ENCODE results near the gene TSPAN9. TPM values are rescaled to one million over a fixed set of nuclear protein-coding genes. Genes with fewer than 3 reads are reported as not detected.

The TSPAN9 gene
- total RNA-seq, 3 donors from 2014 or later: 4.7 to 28.4 (median 8.5) TPM

DNA sequence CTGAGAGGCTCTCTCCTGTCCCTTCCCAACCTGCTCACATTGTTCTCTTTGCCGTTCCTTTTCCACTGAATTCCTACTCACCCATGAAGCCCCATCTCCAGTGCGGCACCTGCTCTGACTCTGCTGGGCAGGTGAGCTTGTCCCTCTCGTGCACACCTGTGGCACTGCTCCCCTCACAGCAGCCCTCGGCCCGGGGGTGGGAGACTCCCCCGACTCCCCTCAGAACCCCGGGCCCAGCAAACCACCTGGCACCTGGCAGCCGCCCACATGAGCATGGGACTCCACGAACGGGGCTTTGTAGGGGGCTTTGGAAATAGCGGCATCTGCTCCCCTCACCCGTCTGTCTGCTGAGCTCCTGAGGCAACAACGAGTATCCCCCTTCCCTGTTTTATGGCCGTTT is 251.4 kb downstream of the TSPAN9 start:
- TF ChIP-seq, protein P1, sequence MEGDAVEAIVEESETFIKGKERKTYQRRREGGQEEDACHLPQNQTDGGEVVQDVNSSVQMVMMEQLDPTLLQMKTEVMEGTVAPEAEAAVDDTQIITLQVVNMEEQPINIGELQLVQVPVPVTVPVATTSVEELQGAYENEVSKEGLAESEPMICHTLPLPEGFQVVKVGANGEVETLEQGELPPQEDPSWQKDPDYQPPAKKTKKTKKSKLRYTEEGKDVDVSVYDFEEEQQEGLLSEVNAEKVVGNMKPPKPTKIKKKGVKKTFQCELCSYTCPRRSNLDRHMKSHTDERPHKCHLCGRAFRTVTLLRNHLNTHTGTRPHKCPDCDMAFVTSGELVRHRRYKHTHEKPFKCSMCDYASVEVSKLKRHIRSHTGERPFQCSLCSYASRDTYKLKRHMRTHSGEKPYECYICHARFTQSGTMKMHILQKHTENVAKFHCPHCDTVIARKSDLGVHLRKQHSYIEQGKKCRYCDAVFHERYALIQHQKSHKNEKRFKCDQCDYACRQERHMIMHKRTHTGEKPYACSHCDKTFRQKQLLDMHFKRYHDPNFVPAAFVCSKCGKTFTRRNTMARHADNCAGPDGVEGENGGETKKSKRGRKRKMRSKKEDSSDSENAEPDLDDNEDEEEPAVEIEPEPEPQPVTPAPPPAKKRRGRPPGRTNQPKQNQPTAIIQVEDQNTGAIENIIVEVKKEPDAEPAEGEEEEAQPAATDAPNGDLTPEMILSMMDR (IDR thresholded peaks at IDR 0.05): no peak
- Histone ChIP-seq H3K4me3 (no peak overlapping the region), H3K4me1 (ENCODE audit: low read depth) (no peaks in the 10 kb centered on the region), H3K9me3 (no peaks in the 10 kb centered on the region), H3K36me3 (ENCODE audit: low read depth) (no peaks in the 10 kb centered on the region)
- DNase-seq (no peak), ATAC-seq (no peak)
- intact Hi-C loops (cut with DNase I, micrococcal nuclease): no loop called here

DNA sequence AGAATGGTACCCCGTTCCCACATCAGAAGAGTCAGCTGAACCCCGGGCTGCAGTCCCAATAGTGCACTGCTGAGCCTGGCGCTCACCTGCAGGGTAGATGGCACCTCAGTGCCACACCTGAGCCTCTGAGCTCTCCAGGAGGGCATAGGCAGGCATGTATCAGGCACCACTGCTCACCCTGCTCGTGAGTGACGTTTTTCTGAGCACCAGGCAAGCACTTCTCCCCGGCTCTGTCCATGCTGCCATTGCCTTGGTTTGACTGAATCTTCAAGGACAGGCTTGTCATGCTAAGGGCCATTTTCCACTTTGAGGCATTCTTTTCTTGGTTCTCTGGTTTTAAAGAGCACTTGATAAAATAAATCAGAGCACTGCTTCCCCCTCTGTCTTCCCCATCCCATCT is 252.2 kb downstream of the TSPAN9 start:
- Histone ChIP-seq H3K36me3 (ENCODE audit: low read depth) (no peaks in the 10 kb centered on the region), H3K9me3 (no peaks in the 10 kb centered on the region), H3K4me3 (no peak overlapping the region), H3K4me1 (ENCODE audit: low read depth) (no peaks in the 10 kb centered on the region)
- DNase-seq (no peak), ATAC-seq (no peak)
- intact Hi-C loops (cut with DNase I, micrococcal nuclease): no loop called here
- TF ChIP-seq, protein P1 (IDR thresholded peaks at IDR 0.05): no peak

DNA sequence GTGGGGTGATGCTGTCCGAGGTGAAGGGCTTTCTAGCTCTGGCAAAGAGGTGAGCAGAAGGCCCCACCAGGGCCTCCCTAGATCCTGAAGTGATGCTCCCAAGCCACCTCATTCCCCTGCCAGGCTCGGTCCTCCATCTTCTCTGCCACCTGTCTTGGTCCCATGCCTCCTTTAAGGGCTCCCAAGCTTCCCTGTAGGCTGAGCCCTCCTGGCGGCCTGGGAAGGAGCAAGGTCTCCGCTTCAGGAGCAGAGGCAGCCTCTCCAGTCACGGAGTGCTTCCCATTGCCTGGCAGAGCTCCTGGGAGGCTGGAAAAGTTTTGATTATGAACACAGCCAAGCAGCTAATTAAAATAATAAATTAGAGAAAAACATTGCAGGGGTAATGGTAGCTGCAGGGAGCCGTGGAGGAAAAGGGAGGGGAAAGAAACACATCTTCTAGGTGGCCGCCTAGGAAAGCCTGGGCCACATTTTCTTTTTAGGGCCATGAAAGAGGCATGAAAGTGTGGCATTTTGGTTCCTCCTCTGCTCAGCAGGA is 253.9 kb downstream of the TSPAN9 start:
- Histone ChIP-seq H3K36me3 (ENCODE audit: low read depth) (no peaks in the 10 kb centered on the region), H3K4me1 (ENCODE audit: low read depth) (no peaks in the 10 kb centered on the region), H3K4me3 (no peak overlapping the region), H3K9me3 (no peaks in the 10 kb centered on the region)
- DNase-seq (no peak), ATAC-seq (no peak)
- TF ChIP-seq, protein P1 (IDR thresholded peaks at IDR 0.05): no peak
- intact Hi-C loops (cut with DNase I, micrococcal nuclease): no loop called here

DNA sequence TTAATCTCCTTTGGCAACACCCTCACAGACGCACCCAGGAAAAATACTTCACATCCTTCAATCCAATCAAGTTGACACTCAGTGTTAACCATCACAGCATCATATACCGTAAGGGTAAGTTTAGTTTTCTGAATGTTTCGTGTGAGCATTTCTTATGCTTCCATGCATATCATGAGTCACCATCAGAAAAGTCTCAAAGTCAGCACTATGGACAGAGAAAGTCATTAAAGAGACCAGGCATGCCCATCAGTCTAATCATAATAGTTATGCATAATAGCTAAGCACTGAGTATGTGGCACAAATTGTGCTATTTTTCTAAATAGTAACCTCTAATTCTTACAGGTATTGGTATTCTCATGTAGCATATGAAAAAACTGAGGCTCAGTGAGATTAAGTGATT is 255.0 kb downstream of the TSPAN9 start:
- no peaks in the 10 kb centered on the region for H3K36me3 ChIP-seq (ENCODE audit: low read depth)
- intact Hi-C loops (cut with DNase I, micrococcal nuclease): no loop called here
- TF ChIP-seq, protein P1 (IDR thresholded peaks at IDR 0.05): no peak
- H3K4me1 ChIP-seq (ENCODE audit: low read depth): no peaks in the 10 kb centered on the region
- DNase-seq (no peak), ATAC-seq (no peak)
- H3K4me3 ChIP-seq: no peak overlapping the region
- no peaks in the 10 kb centered on the region for H3K9me3 ChIP-seq

DNA sequence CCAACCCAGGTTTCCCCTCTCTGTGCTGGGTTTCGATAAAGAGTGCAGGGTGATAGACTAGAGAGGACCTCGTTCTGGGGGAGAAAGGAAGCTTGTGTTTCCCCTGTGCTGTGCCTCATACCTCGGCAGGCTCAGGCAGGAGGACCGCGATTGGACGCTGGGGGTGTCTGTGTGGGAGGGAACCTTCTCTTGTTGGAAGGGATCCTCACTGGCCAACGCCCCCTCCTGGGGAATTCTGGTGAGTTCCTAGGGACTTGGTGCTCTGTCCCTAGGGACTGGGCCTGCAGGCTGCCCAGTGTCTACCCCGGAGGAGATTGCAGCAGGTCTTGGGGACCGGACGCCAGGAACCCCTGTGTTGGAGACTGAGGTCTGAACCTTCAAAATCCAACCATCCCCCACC is 256.4 kb downstream of the TSPAN9 start:
- no peaks in the 10 kb centered on the region for H3K36me3 ChIP-seq (ENCODE audit: low read depth)
- TF ChIP-seq, protein P1 (IDR thresholded peaks at IDR 0.05): no peak
- no peak for ATAC-seq
- DNase-seq: no peak
- H3K9me3 ChIP-seq: no peaks in the 10 kb centered on the region
- H3K4me1 ChIP-seq (ENCODE audit: low read depth): no peaks in the 10 kb centered on the region
- no peak overlapping the region for H3K4me3 ChIP-seq
- intact Hi-C loops (cut with DNase I, micrococcal nuclease): no loop called here

DNA sequence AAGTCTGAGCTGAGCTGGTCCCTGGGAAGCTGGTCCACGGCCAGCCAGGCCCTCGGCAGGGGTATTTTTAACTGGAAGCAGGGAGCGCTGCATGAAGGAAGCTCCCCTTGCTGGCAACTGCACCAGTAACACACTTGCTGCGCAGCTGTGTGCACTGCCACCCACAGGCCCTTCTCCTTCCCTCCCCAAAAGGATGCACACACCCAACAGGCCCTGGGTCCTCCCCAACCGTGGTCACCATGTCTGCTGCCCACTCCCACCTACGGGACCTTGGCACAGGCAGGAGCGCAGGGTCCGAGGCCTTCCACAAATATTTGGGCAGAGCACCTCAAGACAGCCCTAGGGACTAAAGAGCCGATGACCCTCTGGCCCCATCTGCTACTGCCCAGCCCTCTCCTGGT is 256.8 kb downstream of the TSPAN9 start:
- TF ChIP-seq, protein P1 (IDR thresholded peaks at IDR 0.05): no peak
- Histone ChIP-seq H3K4me3 (no peak overlapping the region), H3K4me1 (ENCODE audit: low read depth) (no peaks in the 10 kb centered on the region), H3K9me3 (no peaks in the 10 kb centered on the region), H3K36me3 (ENCODE audit: low read depth) (no peaks in the 10 kb centered on the region)
- ATAC-seq: no peak
- DNase-seq: no peak
- intact Hi-C loops (cut with DNase I, micrococcal nuclease): no loop called here

Data from mucosa of descending colon (tissue), 3 donors.